COLO668 (cell line): ENCODE data around the gene CIAO3.
"Not testable (repeated sequence)": the region's sequence is repeated elsewhere in the genome, so short reads cannot be mapped to it uniquely, and the experiment has no call there.

Experiments
- DNase-seq: peaks from one replicate; lab custom pipeline; 2025; ENCODE audit not compliant: unreplicated experiment; lab: John Stamatoyannopoulos, UW

Gene CIAO3

GRCh38 chr16:760545-761343, 19.9 kb upstream of the CIAO3 start, which contains the start of gene MSLN:
MSLN (plus strand) TSS chr16:760734; CDS start chr16:762681, 1,947 bp downstream.
- no peak for DNase-seq

GRCh38 chr16:760065-760464, 19.3 kb upstream of the CIAO3 start:
- no peak for DNase-seq

- no peak for DNase-seq
Observed at GRCh38 chr16:759110-759910, 18.5 kb upstream of the CIAO3 start.

GRCh38 chr16:756428-756827, 15.6 kb upstream of the CIAO3 start:
- no peak for DNase-seq

- DNase-seq: no peak
Observed at GRCh38 chr16:754656-755055, 13.9 kb upstream of the CIAO3 start.

GRCh38 chr16:754121-754607, 13.4 kb upstream of the CIAO3 start:
- DNase-seq: not testable (repeated sequence)

GRCh38 chr16:752007-752312, 11.2 kb upstream of the CIAO3 start:
- DNase-seq: no peak

- no peak for DNase-seq
Observed at GRCh38 chr16:751152-752006, 10.6 kb upstream of the CIAO3 start.

GRCh38 chr16:750485-750884, 9.7 kb upstream of the CIAO3 start:
- no peak for DNase-seq

- no peak for DNase-seq
Observed at GRCh38 chr16:749010-749409, 8.2 kb upstream of the CIAO3 start.

GRCh38 chr16:747978-748746, 7.4 kb upstream of the CIAO3 start:
- DNase-seq: no peak

- no peak for DNase-seq
Observed at GRCh38 chr16:746637-747036, 5.8 kb upstream of the CIAO3 start.

GRCh38 chr16:745739-746138, 4.9 kb upstream of the CIAO3 start:
- peak; percentile 50 for DNase-seq

- DNase-seq: no peak
Observed at GRCh38 chr16:743794-744500, 3.1 kb upstream of the CIAO3 start.

GRCh38 chr16:742894-743293, 2.1 kb upstream of the CIAO3 start:
- DNase-seq: not testable (repeated sequence)

- DNase-seq: peak; percentile 56
Observed at GRCh38 chr16:741986-742629, 1.3 kb upstream of the CIAO3 start.

- DNase-seq: no peak
Observed at GRCh38 chr16:740459-740763, 386 bp downstream of the CIAO3 start.

- DNase-seq: peak; percentile 49
Observed at GRCh38 chr16:739560-740458, 988 bp downstream of the CIAO3 start.
